ENCODE measurements around the gene ARHGAP30. TPM values are rescaled to one million over a fixed set of nuclear protein-coding genes. Genes with fewer than 3 reads are reported as not detected.
A peak's percentile ranks its signal among the peaks of the same experiment; 100 is the strongest.
"Not testable (repeated sequence)": the region's sequence is repeated elsewhere in the genome, so short reads cannot be mapped to it uniquely, and the experiment has no call there.

The ARHGAP30 gene
- total RNA-seq, 1 donor from 2014 or later, result 14.5 TPM

DNA sequence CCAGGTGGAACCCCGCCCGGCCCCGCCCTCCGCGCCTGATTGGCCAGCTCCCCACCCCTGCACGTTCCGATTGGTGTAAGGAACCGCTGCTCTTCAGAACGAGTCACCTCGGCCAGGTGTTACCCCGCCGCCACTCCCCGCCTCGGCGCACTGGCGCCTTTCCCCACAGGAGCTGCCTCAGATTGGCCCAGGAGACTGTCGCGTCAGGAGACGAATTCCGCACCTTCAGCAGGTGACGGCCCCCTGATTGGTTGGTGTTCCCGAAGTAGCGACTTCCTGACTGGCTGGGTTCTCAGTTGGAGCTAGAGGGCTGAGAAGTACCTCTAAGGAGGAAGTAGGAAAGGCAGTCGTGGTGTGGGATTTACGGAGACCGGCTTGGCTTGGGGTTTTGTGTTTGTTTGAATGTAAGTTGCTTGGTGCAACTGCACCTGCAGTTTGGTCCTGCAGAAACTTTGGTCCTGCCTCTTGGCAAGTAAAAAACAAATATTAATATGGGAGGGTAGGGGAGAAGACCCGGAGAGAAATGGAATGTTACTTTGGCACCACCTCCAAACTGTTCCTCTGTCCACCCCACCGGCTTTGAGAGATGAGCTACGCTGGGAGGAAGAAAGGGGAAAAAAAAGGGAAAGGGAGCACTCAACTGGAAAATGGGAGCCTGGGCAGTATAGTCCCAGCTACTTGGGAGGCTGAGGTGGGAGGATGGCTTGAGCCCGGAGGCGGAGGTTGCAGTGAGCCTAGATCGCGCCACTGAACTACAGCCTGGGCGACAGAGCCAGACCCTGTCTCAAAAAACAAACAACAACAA, 48.3 kb downstream of the ARHGAP30 start:
- Histone ChIP-seq H3K4me3 (peak overlapping the region; percentile 44 to 59), H3K27ac (peak overlapping the region; percentile 89), H3K4me1 (peaks cover 21% of the 10 kb centered on the region), H3K27me3 (no peaks in the 10 kb centered on the region), H3K9me3 (no peaks in the 10 kb centered on the region), H3K36me3 (no peaks in the 10 kb centered on the region)
- intact Hi-C loops (cut with DNase I), result no loop called here
- TF ChIP-seq POLR2AphosphoS5 (IDR thresholded peaks at IDR 0.05; ENCODE audit: insufficient read depth in 1 of 2, low read depth in 1 of 2), result peak; percentile 18 to 41
- no peak for TF ChIP-seq CTCF (IDR thresholded peaks at IDR 0.05)
- peak in 1 of 2 donors; percentile 25 for TF ChIP-seq POLR2A (IDR thresholded peaks at IDR 0.05)
- peak; percentile 96 to 99 for DNase-seq (ENCODE audit: extremely low spot score in 2 of 2)

- Histone ChIP-seq H3K27ac (peak within 1 kb of the TSS; percentile 89), H3K4me3 (peak within 1 kb of the TSS; percentile 44 to 59), H3K27me3 (no peaks in the 10 kb centered on the region), H3K36me3 (no peaks in the 10 kb centered on the region), H3K9me3 (no peaks in the 10 kb centered on the region), H3K4me1 (peaks cover 28% of the 10 kb centered on the region)
- TF ChIP-seq CTCF (IDR thresholded peaks at IDR 0.05) (no peak), POLR2A (IDR thresholded peaks at IDR 0.05) (peak in 1 of 2 donors; percentile 32), POLR2AphosphoS5 (IDR thresholded peaks at IDR 0.05; ENCODE audit: insufficient read depth in 1 of 2, low read depth in 1 of 2) (peak in 1 of 2 donors; percentile 77)
- intact Hi-C loops (cut with DNase I), result no loop called here
- no peak for DNase-seq (ENCODE audit: extremely low spot score in 2 of 2)
These were observed 49.1 kb downstream of the ARHGAP30 start, which contains the start of gene F11R for GRCh38 chr1:161020509-161021164. Gene F11R (minus strand): TSS chr1:161021152. CDS start chr1:161021073, 79 bp downstream.

DNA sequence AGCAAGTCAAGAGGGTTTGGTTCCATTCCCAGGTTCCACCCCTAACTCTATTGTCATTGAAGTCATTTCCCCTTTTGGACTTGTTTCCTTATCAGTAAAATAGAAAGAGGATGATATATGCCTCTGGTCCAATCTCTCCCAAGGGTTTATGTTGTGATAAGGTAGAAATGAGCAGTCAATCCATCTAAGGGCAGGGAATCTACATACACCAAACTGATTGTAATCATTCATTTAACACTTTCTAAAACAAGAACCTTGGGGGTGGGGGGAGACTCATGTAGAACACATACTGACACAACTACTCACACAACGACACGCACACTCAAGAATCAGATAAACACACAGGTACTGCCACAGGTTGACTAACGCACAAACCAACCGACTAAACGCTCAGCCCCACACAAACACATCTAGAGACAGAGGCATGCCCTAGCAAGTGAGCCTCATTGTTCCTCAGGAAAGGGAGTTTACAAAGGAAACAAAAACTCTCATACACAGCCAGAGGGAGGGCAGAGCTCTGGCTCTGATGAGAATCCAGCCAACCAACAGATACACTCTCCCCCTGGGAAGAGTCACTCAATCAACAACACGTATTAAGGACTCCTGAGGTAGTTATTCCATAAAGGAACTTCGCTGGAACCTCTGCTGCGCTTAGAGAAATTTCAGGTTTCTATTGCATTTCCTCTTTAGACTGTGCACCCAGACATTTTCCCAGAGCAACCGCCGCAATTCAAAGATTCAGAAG, 49.8 kb downstream of the ARHGAP30 start:
- Histone ChIP-seq H3K27ac (peak overlapping the region; percentile 89), H3K27me3 (no peaks in the 10 kb centered on the region), H3K9me3 (no peaks in the 10 kb centered on the region), H3K4me3 (peak overlapping the region; percentile 44 to 59), H3K4me1 (peaks cover 29% of the 10 kb centered on the region), H3K36me3 (no peaks in the 10 kb centered on the region)
- DNase-seq (ENCODE audit: extremely low spot score in 2 of 2), result no peak
- TF ChIP-seq POLR2AphosphoS5 (IDR thresholded peaks at IDR 0.05; ENCODE audit: insufficient read depth in 1 of 2, low read depth in 1 of 2) (peak in 1 of 2 donors; percentile 58), CTCF (IDR thresholded peaks at IDR 0.05) (no peak), POLR2A (IDR thresholded peaks at IDR 0.05) (peak in 1 of 2 donors; percentile 17)
- intact Hi-C loops (cut with DNase I), result no loop called here

DNA sequence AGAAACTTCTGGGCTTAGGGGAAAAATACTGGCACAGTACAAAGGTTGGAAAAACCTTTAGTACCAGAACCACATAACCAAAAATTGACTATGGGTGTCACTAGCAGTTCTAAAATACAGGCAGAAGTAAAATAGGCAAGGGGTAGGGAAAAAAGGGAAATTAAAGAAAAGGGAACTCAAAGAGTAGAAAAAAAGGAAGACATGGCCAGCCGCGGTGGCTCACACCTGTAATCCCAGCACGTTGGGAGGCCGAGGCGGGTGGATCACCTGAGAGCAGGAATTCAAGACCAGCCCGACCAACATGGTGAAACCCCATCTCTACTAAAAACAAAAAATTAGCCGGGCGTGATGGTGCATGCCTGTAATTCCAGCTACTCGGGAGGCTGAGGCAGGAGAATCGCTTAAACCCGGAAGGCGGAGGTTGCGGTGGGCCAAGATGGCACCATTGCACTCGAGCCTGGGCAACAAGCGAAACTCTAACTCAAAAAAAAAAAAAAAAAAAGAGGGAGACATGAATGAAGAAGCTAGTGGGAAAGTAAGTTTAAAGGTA, 50.5 kb downstream of the ARHGAP30 start:
- H3K36me3 ChIP-seq; H3K9me3 ChIP-seq; DNase-seq (ENCODE audit: extremely low spot score in 2 of 2); intact Hi-C loops (cut with DNase I); H3K27me3 ChIP-seq: not testable (repeated sequence)
- Histone ChIP-seq H3K4me1 (peaks cover 37% of the 10 kb centered on the region), H3K27ac (peak overlapping the region; percentile 89), H3K4me3 (peak overlapping the region; percentile 44 to 59)

- intact Hi-C loops (cut with DNase I), result no loop called here
- Histone ChIP-seq H3K4me1 (peaks cover 41% of the 10 kb centered on the region), H3K27ac (peak overlapping the region; percentile 89), H3K36me3 (no peaks in the 10 kb centered on the region), H3K9me3 (no peaks in the 10 kb centered on the region), H3K4me3 (peak overlapping the region in 1 of 2 donors; percentile 59), H3K27me3 (no peaks in the 10 kb centered on the region)
- no peak for TF ChIP-seq POLR2A (IDR thresholded peaks at IDR 0.05)
- no peak for TF ChIP-seq CTCF (IDR thresholded peaks at IDR 0.05)
- no peak for TF ChIP-seq POLR2AphosphoS5 (IDR thresholded peaks at IDR 0.05; ENCODE audit: insufficient read depth in 1 of 2, low read depth in 1 of 2)
- DNase-seq (ENCODE audit: extremely low spot score in 2 of 2), result no peak
These were observed 51.1 kb downstream of the ARHGAP30 start for GRCh38 chr1:161018631-161018930.

Data from vagina (tissue), 2 donors.